Activated naive CD4-positive, alpha-beta T cell treated with anti-CD3 and anti-CD28 coated beads, Interleukin-2, amount 50 U/mL, for 72 hours (primary cell): ENCODE results near the gene OR6C1. TPM values are rescaled to one million over a fixed set of nuclear protein-coding genes. Genes with fewer than 3 reads are reported as not detected.
"Not testable (repeated sequence)": the region's sequence is repeated elsewhere in the genome, so short reads cannot be mapped to it uniquely, and the experiment has no call there.

Experiments
- ATAC-seq, 2 donors: fragments of 150-1000 bp; cut with Tn5 transposase; 2 replicates each; pipeline ENCODE4 v1.10.0; 2021; ENCODE audit warnings: mild to moderate bottlenecking in 2 of 2, moderate library complexity in 2 of 2
- DNase-seq, 2 donors: peaks; one replicate each; pipeline ENCODE4 v3.0.0; 2021 to 2022; ENCODE audit warnings: low spot score in 2 of 2
- H3K27ac Mint-ChIP-seq, 2 donors: one replicate each; pipeline ENCODE4 v1.8.0; 2022; ENCODE audit warnings: mild to moderate bottlenecking in 2 of 2, mixed read lengths in 2 of 2
- H3K36me3 Mint-ChIP-seq, 2 donors: one replicate each; pipeline ENCODE4 v1.8.0; 2022; ENCODE audit warnings: mixed read lengths in 2 of 2
- H3K9me3 Mint-ChIP-seq, 2 donors: one replicate each; pipeline ENCODE4 v1.8.0; 2022; ENCODE audit warnings: mixed read lengths in 2 of 2
- total RNA-seq, 2 donors: library from RNA; stranded (reverse); gene quantifications; one replicate each; pipeline ENCODE4 v1.2.3, GENCODE V29; 2022

The OR6C1 gene
- total RNA-seq: not detected

DNA sequence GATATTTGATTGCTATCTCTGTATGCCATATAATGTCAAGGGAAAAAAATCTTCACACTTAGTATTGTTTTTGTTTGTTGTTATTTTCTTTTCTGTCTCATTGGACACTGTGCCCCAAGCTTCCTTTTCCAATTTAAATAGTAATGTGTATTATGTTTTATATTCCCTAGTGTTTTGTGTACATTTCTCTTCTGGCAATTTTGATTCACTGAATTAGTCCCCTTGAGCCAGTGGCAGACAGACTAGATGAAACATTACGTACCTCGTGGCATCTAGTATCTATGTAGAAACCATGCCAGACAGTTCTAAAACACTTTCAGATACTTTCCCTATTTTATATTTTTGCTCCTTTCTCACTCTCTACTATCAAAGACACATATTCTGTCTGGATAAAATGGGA, at the start of gene OR6C1:
TSS of gene OR6C1 (plus strand) at position 301 of the 400 bp plus-strand sequence. CDS start 6,257 bp downstream, outside the sequence.
- Mint-ChIP-seq H3K36me3 (peaks cover 0 to under 1% of the 10 kb centered on the region in 2 donors), H3K9me3 (peaks cover 0 to under 1% of the 10 kb centered on the region in 2 donors), H3K27ac (no peak within 1 kb of the TSS)
- DNase-seq (no peak), ATAC-seq (no peak)

DNA sequence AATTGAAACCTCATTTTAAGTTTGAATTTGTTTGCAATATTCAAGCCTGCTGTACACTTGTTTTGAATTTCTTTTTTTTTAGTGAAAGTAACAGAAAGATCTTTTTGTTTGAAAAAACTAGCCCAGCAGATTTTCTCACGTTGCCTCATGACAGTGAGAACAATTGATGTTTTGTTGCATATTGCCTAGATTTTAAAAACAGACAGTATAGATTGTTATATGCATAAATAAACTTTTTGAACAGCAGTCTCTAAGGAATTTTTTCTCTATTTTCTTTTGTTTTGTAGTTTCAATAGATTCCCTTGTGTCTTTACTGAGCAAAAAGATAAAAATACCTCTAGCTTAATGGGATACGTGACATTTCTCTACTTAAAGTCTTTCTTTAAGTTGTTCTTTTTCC, 33.2 kb upstream of the OR6C1 start:
- Mint-ChIP-seq H3K9me3 (no peaks in the 10 kb centered on the region), H3K36me3 (no peaks in the 10 kb centered on the region), H3K27ac (no peak overlapping the region)
- no peak for ATAC-seq
- DNase-seq: no peak

DNA sequence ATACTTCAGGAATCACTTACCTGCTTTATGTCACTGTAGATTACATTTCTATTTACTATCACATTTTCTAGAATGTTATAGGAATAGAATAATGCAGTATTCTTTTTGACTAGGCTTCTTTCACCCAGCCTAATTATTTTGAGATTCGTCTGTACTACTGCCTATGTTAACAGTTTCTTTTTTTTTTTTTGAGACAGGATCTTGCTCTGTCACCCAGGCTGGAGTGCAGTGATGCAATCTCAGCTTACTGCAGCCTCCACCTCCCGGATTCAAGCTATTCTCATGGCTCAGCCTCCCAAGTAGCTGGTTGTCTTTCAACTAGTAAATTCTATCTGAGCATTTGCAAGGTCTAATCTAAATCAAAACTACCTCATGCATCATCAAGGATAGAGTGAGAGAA, 24.1 kb upstream of the OR6C1 start:
- no peaks in the 10 kb centered on the region for H3K36me3 Mint-ChIP-seq
- ATAC-seq (no peak), DNase-seq (no peak)
- no peaks in the 10 kb centered on the region for H3K9me3 Mint-ChIP-seq
- no peak overlapping the region for H3K27ac Mint-ChIP-seq

DNA sequence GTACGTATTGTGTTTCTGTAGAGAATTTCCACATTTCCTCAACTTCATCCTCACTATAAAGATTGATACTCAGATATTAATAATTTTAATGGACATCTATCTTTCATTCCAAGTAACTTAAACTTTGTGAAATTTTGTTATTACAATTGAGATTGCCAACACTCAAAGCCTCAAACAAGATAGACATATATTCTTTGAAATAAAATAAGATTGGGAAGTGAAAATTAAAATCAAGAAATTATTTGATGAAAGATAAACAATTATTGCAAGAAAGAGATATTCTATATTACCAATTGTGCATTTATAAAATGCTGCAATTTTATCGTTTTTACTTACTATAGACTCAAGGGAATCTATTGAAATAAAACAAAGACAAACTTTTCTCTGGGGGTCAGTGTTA, 17.7 kb upstream of the OR6C1 start, which contains the start of gene OR6C6:
TSS of gene OR6C6 (minus strand) at position 101 of the 400 bp plus-strand sequence. CDS start 1,337 bp downstream, outside the sequence.
- H3K36me3 Mint-ChIP-seq: no peaks in the 10 kb centered on the region
- ATAC-seq (no peak), DNase-seq (no peak)
- H3K9me3 Mint-ChIP-seq: peaks cover 0 to 5% of the 10 kb centered on the region in 2 donors
- no peak within 1 kb of the TSS for H3K27ac Mint-ChIP-seq

DNA sequence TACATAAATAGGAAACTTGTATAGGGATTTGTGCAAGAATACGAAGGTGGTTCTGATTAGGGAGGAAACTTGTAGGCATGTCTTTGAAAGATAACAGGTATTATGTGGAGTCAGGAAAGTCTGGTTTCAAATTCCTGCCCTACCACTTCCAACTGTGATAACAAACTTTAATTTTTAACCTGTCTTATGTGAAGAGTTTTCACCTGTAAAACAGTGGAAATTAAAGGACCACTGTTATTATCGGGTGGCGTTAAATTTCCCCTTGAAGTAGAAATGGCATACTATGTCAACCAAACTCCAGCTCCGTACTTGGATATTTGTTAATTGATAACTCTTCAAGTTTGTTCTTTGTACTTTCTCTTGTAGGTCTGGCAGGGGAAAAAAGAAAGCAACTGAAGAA, 6.1 kb downstream of the OR6C1 start:
- ATAC-seq: no peak
- peaks cover 0 to 4% of the 10 kb centered on the region in 2 donors for H3K36me3 Mint-ChIP-seq
- DNase-seq: no peak
- H3K27ac Mint-ChIP-seq: no peak overlapping the region
- H3K9me3 Mint-ChIP-seq: peaks cover 0 to 5% of the 10 kb centered on the region in 2 donors

DNA sequence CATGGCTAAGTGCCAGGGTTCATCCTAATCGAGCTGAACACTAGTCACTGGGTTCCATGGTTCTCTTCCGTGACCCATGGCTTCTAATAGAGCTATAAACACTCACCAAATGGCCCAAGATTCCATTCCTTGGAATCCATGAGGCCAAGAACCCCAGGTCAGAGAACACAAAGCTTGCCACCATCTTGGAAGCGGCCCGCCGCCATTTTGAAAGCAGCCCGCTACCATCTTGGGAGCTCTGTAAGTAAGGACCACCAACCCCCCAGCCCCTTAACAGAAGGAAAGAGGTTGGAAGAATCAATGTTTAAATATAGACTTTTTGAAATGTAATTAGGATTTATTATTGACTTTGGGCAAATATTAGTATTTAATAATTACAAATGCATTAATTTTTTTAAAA, 11.7 kb downstream of the OR6C1 start:
- not testable (repeated sequence) for H3K9me3 Mint-ChIP-seq, H3K27ac Mint-ChIP-seq, DNase-seq, ATAC-seq, H3K36me3 Mint-ChIP-seq

DNA sequence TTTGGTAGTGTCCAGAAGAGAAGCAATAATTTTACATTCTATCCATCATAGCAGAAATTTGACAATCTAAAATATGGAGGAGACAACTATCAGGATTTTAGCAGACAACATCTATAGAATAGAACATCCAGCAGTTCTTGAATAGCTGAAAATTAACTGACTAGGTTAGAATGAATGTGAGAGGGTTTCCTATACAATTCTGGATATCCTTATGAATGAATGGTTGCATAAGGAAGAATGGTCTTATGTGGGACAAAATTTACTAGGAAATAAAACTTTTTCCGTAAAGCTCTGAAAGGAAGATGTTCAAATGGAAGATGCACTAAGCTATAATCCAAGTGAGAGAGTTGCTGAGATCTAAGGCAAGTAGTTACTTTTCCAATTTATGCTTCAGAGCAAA, 16.3 kb downstream of the OR6C1 start, which contains the start of gene OR6C3:
TSS of gene OR6C3 (plus strand) at position 301 of the 400 bp plus-strand sequence. CDS start 955 bp downstream, outside the sequence.
- peaks cover 0 to 3% of the 10 kb centered on the region in 2 donors for H3K9me3 Mint-ChIP-seq
- DNase-seq (no peak), ATAC-seq (no peak)
- H3K36me3 Mint-ChIP-seq: no peaks in the 10 kb centered on the region
- no peak within 1 kb of the TSS for H3K27ac Mint-ChIP-seq

DNA sequence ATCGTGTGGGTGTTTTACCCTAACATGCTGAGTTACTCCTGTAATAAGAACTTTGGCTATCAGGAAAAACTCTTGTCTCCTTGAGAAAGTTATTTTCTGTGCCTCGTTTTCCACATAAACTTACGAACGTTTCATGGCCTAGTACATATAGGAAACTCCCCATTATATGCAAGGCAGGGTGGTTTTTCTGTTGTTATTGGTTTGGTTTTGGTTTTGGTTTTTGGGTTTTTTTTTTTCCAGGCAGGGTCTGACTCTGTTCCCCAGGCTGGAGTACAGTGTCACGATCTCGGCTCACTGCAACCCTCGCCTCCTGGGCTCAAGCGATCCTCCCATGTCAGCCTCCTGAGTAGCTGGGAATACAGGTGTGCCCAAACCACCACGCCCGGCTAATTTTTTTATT, 21.9 kb downstream of the OR6C1 start:
- Mint-ChIP-seq H3K36me3 (no peaks in the 10 kb centered on the region), H3K9me3 (no peaks in the 10 kb centered on the region), H3K27ac (no peak overlapping the region)
- ATAC-seq (no peak), DNase-seq (no peak)

DNA sequence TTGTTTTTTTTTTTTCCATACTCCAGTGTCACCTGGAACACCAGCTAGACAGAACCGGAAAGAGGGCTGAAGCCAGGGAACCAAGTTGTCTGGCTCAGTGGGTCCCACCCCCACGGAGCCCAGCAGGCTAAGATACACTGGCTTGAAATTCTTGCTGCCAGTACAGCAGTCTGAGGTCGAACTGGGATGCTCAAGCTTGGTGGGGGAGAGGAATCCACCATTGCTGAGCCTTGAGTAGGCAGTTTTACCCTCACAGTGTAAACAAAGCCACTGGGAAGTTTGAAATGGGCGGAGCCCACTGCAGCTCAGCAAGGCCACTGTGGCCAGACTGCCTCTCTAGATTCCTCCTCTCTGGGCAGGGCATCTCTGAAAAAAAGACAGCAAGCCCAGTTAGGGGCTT, 41.2 kb downstream of the OR6C1 start:
- H3K36me3 Mint-ChIP-seq, H3K9me3 Mint-ChIP-seq, H3K27ac Mint-ChIP-seq, ATAC-seq, DNase-seq: not testable (repeated sequence)

DNA sequence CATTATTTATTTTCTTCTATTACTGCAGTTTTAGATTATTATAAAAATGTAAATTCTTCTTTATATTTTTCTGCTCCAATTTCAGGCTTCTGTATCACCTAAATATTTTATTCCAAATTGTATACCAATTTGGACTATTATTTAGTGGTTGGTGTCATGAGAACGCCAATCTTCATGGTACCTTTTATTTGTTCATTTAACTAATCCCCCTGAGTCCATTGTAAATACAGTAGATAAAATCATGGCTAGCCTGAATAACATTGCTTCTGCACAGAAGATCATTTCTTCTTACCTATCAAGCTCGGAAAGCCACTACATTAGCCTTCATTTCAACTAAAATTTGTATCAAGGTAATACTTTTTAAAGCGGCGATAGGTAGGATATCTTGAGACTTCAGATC, 48.5 kb downstream of the OR6C1 start, which contains the start of gene OR6C75:
TSS of gene OR6C75 (plus strand) at position 301 of the 400 bp plus-strand sequence. CDS start 2,136 bp downstream, outside the sequence.
- DNase-seq: no peak
- Mint-ChIP-seq H3K27ac (no peak within 1 kb of the TSS), H3K36me3 (no peaks in the 10 kb centered on the region), H3K9me3 (no peaks in the 10 kb centered on the region)
- ATAC-seq: no peak

DNA sequence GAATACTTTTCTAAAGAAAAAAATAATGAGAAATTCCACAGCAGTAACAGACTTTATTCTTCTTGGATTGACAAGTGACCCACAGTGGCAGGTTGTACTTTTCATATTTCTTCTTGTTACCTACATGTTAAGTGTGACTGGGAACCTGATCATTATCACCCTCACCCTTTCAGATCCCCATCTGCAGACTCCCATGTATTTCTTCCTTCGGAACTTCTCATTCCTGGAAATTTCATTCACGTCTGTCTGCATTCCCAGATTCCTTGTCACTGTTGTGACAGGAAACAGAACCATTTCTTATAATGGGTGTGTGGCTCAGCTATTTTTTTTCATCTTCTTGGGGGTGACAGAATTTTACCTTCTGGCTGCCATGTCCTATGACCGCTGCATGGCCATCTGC, 50.9 kb downstream of the OR6C1 start:
- H3K36me3 Mint-ChIP-seq: no peaks in the 10 kb centered on the region
- DNase-seq: no peak
- H3K27ac Mint-ChIP-seq: no peak overlapping the region
- no peaks in the 10 kb centered on the region for H3K9me3 Mint-ChIP-seq
- no peak for ATAC-seq

Other genes with a start within 250 kb of the OR6C1 start
- not detected for gene OR9K2, start 187.9 kb upstream of the OR6C1 start, total RNA-seq
- gene OR10A7, start 93.3 kb upstream of the OR6C1 start, total RNA-seq: not detected
- not detected for gene OR6C74, start 69.7 kb upstream of the OR6C1 start, total RNA-seq
- not detected for gene OR6C6, start 17.8 kb upstream of the OR6C1 start, total RNA-seq
- gene OR6C3, start 16.4 kb downstream of the OR6C1 start, total RNA-seq: not detected
- not detected for gene OR6C75, start 48.6 kb downstream of the OR6C1 start, total RNA-seq
- not detected for gene OR6C65, start 86.2 kb downstream of the OR6C1 start, total RNA-seq
- gene OR6C76, start 111.9 kb downstream of the OR6C1 start, total RNA-seq: not detected
- not detected for gene OR6C2, start 129.7 kb downstream of the OR6C1 start, total RNA-seq
- gene OR6C70, start 155.8 kb downstream of the OR6C1 start, total RNA-seq: not detected
- gene OR6C68, start 178.0 kb downstream of the OR6C1 start, total RNA-seq: not detected
- not detected for gene OR6C4, start 235.3 kb downstream of the OR6C1 start, total RNA-seq